GM18505 (cell line): Measurements from ENCODE around the gene LRRTM2.

ENCODE experiments used
- ATAC-seq: cut with Tn5 transposase; IDR thresholded peaks from one replicate; pipeline ENCODE4 v1.9.1; 2021; ENCODE audit not compliant: unreplicated experiment
- POLR2A ChIP-seq: IDR thresholded peaks from 4 replicates; pipeline ENCODE4 v1.6.1; 2011; ENCODE audit warnings: borderline replicate concordance; ENCODE audit not compliant: insufficient read depth, insufficient read length; ENCODE audit errors: extremely low read depth

Gene LRRTM2

DNA sequence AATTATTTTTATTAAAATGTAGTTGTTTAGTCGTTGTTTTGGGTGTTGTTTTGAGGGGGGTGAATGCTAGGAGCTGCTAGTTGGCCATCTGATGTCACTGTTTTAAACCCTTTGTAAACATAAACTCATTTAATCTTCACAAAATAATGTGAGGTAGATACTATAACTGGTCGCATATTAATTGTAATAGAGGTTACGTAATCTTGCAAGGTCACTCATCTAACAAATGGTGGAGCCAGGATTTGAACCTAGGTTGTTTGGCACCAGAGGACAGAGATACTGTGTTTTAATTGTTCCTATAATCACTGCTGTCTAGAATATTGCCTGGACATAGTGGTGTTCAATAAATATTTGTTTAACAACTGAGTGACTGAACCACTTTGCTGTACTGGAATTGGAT, 54.4 kb downstream of the LRRTM2 start:
- no peak for TF ChIP-seq POLR2A
- no peak for ATAC-seq

GRCh38 chr5:138819081-138819480, 56.1 kb downstream of the LRRTM2 start:
- TF ChIP-seq POLR2A, result no peak
- no peak for ATAC-seq
